IPS-18a (cell line): ENCODE measurements around the gene LDLRAD4.

Experiments
- H3K27ac ChIP-seq: one replicate; pipeline ENCODE4 v1.5.1; 2013; ENCODE audit warnings: low read length
- H3K27me3 ChIP-seq: one replicate; pipeline ENCODE4 v1.6.1; 2013; ENCODE audit warnings: mild to moderate bottlenecking, low read length; ENCODE audit not compliant: control insufficient read depth, insufficient read depth
- H3K36me3 ChIP-seq: one replicate; pipeline ENCODE4 v1.6.1; 2013; ENCODE audit warnings: low read depth, low read length; ENCODE audit not compliant: control insufficient read depth
- H3K4me1 ChIP-seq: one replicate; pipeline ENCODE4 v1.6.1; 2013; ENCODE audit warnings: low read depth, low read length; ENCODE audit not compliant: control insufficient read depth
- H3K4me3 ChIP-seq: one replicate; pipeline ENCODE4 v1.5.1; 2013; ENCODE audit warnings: low read length
- H3K9ac ChIP-seq: one replicate; pipeline ENCODE4 v1.6.1; 2013; ENCODE audit warnings: mild to moderate bottlenecking, low read length, moderate library complexity
- H3K9me3 ChIP-seq: one replicate; pipeline ENCODE4 v1.6.1; 2013; ENCODE audit warnings: low read depth, low read length; ENCODE audit not compliant: control insufficient read depth

LDLRAD4 gene

GRCh38 chr18:13364721-13365205 is 146.2 kb downstream of the LDLRAD4 start:
- no peak overlapping the region for H3K4me3 ChIP-seq
- H3K27ac ChIP-seq = no peak overlapping the region
- H3K4me1 ChIP-seq = peaks cover 5% of the 10 kb centered on the region
- no peaks in the 10 kb centered on the region for H3K36me3 ChIP-seq
- H3K27me3 ChIP-seq = no peaks in the 10 kb centered on the region
- H3K9me3 ChIP-seq = no peaks in the 10 kb centered on the region
- H3K9ac ChIP-seq = no peak overlapping the region

GRCh38 chr18:13366131-13366530 is 147.6 kb downstream of the LDLRAD4 start:
- no peak overlapping the region for H3K9ac ChIP-seq
- H3K36me3 ChIP-seq = no peaks in the 10 kb centered on the region
- peaks cover 5% of the 10 kb centered on the region for H3K4me1 ChIP-seq
- H3K27ac ChIP-seq = no peak overlapping the region
- H3K9me3 ChIP-seq = no peaks in the 10 kb centered on the region
- no peaks in the 10 kb centered on the region for H3K27me3 ChIP-seq
- H3K4me3 ChIP-seq = no peak overlapping the region

GRCh38 chr18:13366541-13366940 is 148.0 kb downstream of the LDLRAD4 start:
- no peaks in the 10 kb centered on the region for H3K27me3 ChIP-seq
- no peaks in the 10 kb centered on the region for H3K9me3 ChIP-seq
- peaks cover 5% of the 10 kb centered on the region for H3K4me1 ChIP-seq
- no peak overlapping the region for H3K9ac ChIP-seq
- no peaks in the 10 kb centered on the region for H3K36me3 ChIP-seq
- no peak overlapping the region for H3K4me3 ChIP-seq
- H3K27ac ChIP-seq = no peak overlapping the region

GRCh38 chr18:13366962-13367892 is 148.7 kb downstream of the LDLRAD4 start:
- no peak overlapping the region for H3K27ac ChIP-seq
- no peaks in the 10 kb centered on the region for H3K36me3 ChIP-seq
- no peaks in the 10 kb centered on the region for H3K27me3 ChIP-seq
- no peak overlapping the region for H3K4me3 ChIP-seq
- H3K4me1 ChIP-seq = peaks cover 5% of the 10 kb centered on the region
- H3K9ac ChIP-seq = no peak overlapping the region
- no peaks in the 10 kb centered on the region for H3K9me3 ChIP-seq

GRCh38 chr18:13368080-13368813 is 149.7 kb downstream of the LDLRAD4 start:
- H3K27me3 ChIP-seq = no peaks in the 10 kb centered on the region
- H3K36me3 ChIP-seq = no peaks in the 10 kb centered on the region
- no peak overlapping the region for H3K9ac ChIP-seq
- H3K9me3 ChIP-seq = no peaks in the 10 kb centered on the region
- peaks cover 5% of the 10 kb centered on the region for H3K4me1 ChIP-seq
- no peak overlapping the region for H3K27ac ChIP-seq
- H3K4me3 ChIP-seq = no peak overlapping the region

DNA sequence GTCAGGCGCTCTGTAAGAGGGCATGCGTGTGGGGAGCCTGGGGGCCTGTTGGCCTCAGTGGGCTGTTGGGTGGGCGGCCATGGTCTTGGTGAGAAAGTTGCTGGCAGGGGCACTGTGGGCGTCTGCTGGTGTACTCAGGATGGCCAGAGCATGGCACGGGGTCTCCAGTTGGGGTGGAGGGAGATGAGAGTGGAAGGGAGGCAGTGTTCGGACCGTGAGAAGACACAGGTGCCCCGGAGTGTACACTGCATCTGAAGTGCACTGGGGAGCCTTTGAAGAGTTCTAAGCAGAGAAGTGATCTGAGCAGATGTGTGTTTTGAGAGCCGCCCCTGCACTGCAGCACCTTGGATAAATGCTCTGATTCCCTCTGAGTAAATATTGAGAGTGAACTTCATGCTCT is 150.8 kb downstream of the LDLRAD4 start:
- Histone ChIP-seq H3K27me3 (no peaks in the 10 kb centered on the region), H3K9me3 (no peaks in the 10 kb centered on the region), H3K36me3 (no peaks in the 10 kb centered on the region), H3K9ac (no peak overlapping the region), H3K4me3 (no peak overlapping the region), H3K4me1 (peaks cover 5% of the 10 kb centered on the region), H3K27ac (no peak overlapping the region)

DNA sequence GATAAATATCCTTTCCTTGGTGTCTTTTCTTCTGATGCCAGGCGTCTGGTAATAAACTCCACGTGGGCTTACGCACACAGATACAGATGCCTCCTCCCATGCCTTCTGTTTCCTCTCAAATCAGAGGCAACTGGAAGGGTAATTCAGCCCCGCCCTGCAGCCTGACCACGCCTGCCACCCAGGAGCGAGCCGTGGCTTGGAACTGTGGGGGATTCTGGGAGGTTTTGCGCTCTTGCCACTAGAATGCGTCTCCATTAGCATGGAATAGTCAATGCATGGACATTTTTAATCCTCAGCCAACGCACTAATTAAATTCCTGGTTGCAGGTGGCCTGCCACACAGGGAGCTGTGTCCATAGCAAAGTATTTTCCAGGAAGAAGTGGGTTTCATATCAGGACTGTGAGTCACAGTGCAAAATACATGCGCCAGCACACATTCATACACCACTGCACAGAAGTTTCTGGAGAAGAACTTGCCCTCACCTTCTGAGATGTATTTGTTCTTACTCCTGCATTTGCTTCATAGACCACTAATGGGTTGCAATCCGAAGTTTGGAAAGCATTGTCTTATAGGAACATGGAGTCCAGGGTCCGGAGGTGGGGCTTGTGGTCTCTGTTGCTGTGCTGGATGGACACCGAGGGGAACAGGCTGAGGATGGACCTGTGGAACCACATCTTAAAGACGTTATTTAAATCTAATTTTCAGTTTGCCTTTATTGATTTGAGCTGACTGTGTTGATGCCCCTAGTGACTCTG is 151.4 kb downstream of the LDLRAD4 start:
- H3K27me3 ChIP-seq = no peaks in the 10 kb centered on the region
- no peaks in the 10 kb centered on the region for H3K9me3 ChIP-seq
- no peaks in the 10 kb centered on the region for H3K36me3 ChIP-seq
- no peak overlapping the region for H3K9ac ChIP-seq
- H3K4me1 ChIP-seq = peaks cover 10% of the 10 kb centered on the region
- H3K27ac ChIP-seq = no peak overlapping the region
- H3K4me3 ChIP-seq = no peak overlapping the region

GRCh38 chr18:13370995-13371625 is 152.6 kb downstream of the LDLRAD4 start:
- H3K27ac ChIP-seq = no peak overlapping the region
- peaks cover 11% of the 10 kb centered on the region for H3K4me1 ChIP-seq
- H3K9ac ChIP-seq = no peak overlapping the region
- no peaks in the 10 kb centered on the region for H3K9me3 ChIP-seq
- H3K36me3 ChIP-seq = no peaks in the 10 kb centered on the region
- H3K4me3 ChIP-seq = no peak overlapping the region
- no peaks in the 10 kb centered on the region for H3K27me3 ChIP-seq

DNA sequence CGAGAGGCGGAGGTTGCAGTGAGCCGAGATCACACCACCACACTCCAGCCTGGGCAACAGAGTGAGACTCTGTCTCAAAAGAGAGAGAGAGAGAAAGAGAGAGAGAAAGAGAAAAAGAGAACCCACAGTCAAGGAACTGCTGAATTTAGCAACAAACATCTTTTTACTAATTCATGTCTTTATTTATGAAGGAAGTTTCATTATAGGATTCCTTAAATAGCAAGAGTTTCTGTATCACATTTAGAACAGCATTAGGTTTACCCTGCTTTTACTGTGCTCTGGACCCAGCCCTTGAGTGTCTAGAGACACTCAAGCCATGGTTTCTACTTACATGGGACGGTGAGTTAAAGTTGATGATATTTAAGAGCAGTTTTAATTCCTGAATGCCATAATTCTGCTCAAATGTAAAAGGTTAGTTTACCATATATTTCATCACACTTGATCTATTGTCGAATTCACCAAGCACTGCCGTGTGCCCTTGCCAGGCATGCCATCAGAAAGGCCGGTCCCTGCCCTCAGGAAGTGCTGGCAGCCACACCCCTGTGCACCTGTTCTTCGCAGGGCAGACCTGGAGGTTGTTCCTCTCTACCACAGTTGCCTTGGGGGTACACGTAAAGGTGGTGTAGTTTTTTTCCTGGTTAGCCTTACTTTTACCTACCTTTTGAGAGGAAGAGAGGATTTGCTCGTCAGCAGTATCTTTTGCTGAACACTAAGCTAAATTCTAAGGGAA is 153.3 kb downstream of the LDLRAD4 start:
- Histone ChIP-seq H3K9me3 (no peaks in the 10 kb centered on the region), H3K27ac (no peak overlapping the region), H3K9ac (no peak overlapping the region), H3K4me1 (peaks cover 6% of the 10 kb centered on the region), H3K4me3 (no peak overlapping the region), H3K27me3 (no peaks in the 10 kb centered on the region), H3K36me3 (no peaks in the 10 kb centered on the region)

- H3K27me3 ChIP-seq = no peaks in the 10 kb centered on the region
- H3K4me3 ChIP-seq = no peak overlapping the region
- no peak overlapping the region for H3K9ac ChIP-seq
- no peak overlapping the region for H3K27ac ChIP-seq
- no peaks in the 10 kb centered on the region for H3K9me3 ChIP-seq
- no peaks in the 10 kb centered on the region for H3K36me3 ChIP-seq
- peaks cover 6% of the 10 kb centered on the region for H3K4me1 ChIP-seq
Observed at GRCh38 chr18:13372531-13372951, 154.0 kb downstream of the LDLRAD4 start.
